C1 segment of cervical spinal cord (tissue), 14 donors: ENCODE results near the gene ONECUT2.
"Not testable (repeated sequence)": the region's sequence is repeated elsewhere in the genome, so short reads cannot be mapped to it uniquely, and the experiment has no call there.

Source experiments
- DNase-seq, 14 donors: peaks; one replicate each; lab custom pipeline; 2025; lab: John Stamatoyannopoulos, UW

The ONECUT2 gene

DNA sequence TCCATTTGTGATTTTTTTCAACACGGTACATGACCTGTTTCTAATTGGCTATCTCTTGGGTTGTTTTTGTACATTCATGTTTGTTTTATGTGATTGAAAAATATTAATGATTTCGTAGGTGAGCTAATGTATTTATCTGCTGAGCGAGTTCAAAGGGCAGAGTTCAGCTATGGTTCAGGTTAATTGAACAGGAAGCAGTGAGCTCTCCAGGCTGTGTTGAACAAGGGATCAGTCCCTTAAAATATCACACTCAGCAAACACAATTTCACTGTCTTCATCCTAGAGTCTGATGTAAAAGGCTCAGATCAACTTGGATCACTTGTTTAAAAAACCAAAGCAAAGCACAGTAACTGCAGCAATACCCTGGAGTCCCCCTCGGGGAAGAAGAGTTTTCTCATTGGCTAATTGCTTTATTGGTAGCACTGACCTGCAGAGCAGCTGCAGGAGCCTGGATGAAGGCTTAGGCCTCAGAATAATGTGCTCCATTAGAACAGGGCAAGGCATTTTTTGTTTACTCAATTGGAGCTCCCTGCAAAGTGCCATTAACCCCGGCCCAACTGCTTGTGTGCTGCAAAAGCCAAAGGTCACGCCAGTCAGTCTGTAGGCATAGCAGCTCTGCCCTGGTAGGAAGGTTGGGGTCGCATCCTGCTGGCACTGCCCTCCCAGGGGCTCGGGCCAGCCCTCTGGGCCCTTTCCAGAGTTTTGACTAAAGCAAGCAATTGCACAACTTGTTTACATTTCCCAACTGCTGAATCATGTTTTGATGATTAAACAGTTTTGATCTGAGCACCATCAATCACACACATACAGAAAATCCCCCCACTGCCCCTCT lies 10.5 kb downstream of the ONECUT2 start:
- DNase-seq = no peak

DNA sequence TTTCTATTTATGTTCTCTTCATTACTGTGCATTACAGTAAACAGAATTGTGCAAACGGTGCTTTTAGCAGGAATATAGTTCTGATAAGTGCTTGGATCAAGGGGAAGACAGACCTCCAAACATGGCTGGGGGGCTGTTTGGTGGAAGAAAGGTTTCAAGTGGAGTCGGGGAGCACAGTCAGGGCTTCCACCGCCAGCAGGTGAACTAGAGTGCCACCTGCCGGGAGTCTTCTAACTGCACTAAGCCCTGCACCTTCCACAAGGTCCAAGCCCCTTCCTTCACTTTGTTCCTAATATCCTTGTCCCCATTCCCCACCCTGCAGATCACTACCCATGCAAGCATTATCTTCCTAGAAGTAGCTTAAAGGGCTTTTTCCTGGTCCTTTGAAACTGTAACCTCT lies 11.1 kb downstream of the ONECUT2 start:
- no peak for DNase-seq

DNA sequence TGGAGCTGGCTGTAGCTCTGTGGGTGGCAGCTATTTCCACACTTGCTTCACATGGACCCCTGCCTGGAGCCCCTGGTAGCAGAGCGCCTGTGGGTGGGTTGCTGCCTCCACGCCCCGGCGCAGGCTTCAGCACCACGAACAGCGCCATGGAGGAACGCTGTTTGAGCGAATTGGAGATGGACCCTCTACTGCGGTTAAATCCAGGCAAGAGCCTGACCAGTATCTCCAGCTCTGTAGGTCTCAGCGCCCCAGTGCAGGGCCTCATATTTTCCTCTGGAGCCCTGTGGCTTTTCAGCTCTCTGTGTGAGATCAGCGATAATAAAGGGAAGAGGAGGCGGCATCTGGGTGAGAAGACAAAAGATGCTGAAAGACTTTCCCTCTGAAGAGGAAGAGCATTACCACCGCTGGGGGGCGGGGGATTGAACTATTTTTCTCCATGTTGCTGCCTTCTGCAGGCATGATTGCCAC lies 12.0 kb downstream of the ONECUT2 start:
- DNase-seq = no peak

DNA sequence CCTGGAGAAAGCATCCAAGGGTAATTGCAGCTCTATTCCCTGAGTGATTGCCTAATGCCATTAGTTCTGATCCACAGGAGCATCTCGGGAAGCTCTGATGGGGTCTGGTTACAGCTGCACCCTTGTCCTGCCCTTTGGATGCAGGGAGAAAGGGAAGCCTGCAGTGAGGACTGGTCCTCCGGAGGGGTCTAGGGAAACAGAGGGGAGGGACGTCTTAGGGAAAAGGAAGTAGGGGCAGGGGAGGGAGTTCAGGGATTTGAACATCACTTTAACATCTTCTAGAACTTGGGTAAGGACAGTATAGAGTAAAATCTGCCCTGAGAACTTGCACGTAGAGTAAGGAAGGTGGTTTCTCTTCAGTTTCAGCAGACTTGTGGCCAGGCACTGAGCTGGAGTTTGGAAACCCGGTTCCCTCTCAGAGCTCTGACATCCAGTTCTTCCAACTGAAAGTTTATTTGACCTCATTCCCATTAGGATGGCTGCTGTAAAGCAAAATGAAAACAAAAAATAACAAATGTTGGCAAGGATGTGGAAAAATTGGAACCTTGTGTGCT lies 20.5 kb downstream of the ONECUT2 start:
- no peak for DNase-seq

DNA sequence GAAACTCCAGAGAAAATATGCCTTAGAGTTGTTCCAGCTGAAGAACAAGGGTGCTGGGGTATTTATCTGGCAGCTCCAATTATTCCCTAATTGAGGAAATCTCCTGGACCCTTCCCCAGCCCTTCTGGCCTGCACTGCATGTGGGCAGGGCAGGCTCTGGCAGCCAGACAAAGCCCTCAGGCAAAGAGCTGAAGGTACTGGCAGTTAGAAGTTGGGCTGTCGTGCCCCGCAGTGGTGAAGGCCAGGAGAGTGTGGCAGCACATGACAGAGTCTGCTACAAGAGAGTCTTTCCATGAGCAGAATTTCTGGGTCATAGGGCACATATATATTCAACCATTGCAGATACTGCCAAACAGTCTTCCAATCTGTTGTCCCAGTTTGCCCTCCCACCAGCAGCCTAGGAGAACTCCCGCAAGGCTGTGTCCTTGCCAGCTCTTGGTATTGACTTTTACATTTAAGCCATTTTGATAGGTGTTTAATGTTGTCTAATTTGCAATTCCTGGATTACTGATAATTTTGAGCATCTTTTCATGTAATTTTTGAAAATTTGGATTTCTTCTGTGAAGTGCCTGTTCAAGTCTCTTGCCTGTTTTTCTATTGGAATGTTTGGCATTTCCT lies 26.6 kb downstream of the ONECUT2 start:
- DNase-seq = no peak

DNA sequence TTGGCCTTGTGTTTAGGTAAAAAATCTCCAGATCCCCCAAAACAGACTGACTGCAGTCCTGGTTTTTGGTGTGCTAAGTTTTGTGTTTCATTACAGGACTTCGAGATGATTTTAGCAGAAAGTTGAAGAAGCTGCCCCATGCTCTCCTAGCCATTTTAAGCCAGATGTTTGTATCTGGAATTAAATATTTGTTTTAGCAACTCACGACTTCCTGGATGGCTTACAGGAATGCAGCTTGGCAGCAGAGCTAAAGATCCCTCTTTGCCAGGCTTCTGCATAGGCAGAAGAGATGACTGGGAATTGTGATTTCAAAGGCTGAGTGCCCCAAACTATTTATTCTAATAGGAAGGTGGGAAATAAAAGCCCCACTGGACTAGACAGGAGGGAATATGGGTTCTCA lies 31.1 kb downstream of the ONECUT2 start:
- DNase-seq = no peak

DNA sequence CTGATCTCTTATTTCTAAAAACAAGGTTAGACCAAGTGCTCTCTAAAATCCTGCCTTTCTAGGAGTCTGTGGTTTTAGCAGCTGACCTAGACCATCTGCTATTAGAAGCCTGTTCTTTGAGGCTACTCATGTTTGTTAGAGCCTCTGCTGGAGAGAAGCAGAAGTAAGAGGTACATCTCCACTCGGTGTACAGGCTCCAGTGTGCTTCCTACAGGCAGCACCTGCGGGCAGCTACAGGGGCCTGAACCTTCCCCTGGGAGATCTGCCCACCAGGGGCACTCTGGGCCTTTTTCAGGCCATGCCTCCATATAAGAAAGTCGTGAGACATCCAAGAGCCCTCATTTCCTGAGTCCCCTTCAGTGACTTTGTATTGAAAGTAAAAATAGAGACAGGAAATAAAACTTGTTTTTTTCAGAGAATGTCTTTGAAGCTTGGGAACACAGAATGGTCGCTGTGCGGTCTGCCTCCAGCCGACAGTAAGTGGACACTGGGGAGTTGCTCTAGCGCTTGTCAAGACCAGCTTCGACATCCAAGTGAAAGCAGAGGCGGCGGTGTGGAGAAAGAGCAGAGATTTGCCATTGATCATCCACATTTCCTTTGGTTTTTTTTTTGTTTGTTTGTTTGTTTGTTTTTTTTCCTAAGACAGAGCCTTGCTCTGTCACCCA lies 31.7 kb downstream of the ONECUT2 start:
- no peak for DNase-seq

DNA sequence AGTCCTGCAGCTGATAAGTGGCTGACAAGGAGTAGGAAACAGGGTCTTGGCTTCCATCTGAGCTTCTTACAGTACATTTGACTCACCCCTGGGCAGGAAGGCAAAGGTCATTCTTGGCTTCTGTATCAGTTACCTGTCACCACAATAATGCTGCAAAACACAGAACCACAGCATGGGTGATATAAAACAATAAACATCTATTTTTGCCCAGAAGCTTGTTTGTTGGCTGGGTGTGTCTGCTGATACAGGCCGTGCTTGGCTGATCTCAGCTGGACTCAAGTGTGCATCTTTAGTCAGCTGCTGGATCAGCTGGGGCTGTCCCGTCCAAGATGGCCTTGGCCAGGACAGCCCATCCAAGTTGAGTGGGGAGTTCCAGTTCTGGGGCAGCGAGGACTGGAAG lies 34.7 kb downstream of the ONECUT2 start:
- no peak for DNase-seq

DNA sequence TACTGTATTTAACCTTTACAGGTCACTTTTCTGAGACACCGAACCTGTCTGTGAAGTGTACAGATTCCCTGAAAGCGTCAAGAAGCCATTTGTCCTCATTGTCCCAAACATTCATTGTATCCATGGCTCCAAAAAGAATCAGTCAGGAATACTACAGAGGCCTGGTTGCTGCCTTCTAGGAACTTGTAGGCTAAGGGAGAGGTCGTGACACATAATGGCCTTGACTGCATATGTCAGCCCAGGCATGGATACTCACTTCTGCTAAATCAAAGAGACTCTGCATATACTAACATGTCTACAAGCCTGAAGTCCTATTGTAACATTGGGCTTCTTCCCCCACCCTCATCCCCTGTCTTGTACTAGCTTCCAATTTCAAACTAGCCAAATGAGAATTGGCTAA lies 40.2 kb downstream of the ONECUT2 start:
- DNase-seq = no peak

DNA sequence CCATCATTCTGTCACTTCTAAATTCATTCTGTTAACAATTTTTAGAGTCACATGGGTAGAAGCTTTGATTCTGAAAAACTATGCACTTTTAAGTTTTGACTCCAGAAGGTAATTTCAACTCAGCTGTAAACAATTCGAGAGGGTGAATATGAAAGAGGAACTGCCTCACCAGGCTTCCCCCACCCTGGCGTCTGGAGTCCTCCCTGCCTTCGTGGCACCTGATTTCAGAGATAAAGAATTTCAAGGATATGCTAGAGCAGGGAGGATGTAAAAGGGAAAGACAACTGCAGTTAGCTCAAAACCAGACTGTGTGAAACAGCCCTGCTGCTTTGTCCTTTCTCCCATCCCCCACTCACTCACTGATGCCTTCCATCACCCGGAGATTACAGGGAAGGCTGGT lies 40.7 kb downstream of the ONECUT2 start:
- no peak for DNase-seq

DNA sequence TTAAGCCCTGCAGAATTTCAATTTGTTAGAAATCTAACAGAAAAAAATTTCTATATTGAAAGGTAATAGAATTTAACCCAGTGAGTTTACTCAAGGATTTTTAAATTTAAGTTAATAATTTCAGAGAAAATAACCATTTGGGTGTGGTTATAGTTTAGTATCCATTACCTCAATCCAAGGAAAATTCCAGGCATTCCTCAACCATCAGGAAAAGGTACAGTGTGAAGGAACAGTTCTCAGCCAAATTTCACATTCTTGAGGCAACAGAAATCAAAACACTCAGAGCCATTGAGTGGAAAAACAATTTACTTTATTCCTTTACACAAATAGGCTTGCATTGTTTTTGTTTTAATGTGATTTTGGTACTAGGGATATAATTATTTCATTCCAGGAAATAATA lies 45.6 kb downstream of the ONECUT2 start:
- DNase-seq = no peak

DNA sequence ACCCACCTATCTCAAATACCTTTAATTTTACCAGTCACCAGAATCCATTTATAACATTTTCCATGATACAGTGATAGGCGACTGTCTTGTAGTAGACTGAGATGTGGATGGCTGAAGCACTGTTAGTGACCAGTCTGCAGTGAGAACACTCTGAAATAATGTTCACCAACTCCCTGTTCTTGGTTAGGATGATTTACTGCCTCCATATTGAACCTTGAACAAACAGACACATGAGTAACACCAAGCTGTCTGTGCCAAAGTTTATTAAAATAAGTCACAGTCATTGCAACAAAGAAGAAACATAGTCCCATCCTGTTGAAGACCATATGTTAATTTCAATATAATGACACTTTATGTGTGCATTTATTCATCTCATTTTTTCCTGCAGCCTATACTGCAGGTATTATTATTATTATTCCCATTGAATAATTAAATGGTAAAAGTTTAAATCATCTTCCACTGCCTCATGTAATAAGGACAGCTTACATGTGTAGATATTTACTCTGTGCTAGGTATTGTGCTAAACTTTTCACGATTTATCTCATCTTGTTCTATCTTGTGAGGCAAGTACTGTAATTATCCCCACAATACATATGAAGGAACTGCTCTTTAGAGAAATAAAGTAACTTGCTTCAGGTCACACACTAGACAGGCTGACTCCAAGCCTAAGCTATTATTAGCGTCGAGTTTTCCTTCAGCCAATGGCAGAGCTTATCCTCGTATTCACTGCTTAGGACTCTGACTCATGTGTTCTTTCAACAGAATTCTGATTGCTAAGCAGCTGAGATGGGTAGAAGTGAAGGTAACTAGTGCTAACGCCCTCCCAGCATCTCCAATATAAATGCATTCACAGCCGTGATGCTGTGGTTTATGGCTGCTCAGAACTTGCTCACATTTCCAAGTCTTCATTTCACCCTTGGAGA lies 62.5 kb downstream of the ONECUT2 start:
- DNase-seq = no peak

DNA sequence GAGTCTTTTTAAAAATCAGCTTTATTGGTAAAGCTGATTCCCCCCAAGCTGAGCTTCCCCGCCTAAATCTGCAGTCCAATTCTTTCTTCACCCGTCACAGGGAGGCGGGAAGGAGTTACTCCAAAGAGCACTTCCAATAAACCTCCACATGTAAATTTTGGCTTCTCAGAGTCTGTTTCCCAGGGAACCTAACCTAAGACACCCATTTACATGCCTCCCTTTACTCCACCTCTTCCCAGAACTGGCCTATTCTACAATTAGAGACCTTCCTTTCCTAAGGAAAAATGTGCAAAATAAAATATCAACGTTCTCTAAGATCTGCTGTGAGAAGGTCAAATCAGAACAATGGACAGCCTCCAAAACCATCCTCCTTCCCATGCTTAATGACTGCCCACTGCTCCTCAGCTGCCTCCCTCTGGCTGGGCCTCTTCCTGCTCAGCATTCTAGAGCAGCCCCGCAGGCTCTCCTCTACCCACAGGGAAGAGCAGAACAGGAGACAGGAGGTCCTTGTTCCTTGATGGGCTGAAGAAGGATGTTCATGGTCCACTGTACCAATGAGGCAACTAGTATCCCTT lies 63.6 kb downstream of the ONECUT2 start:
- DNase-seq = no peak

DNA sequence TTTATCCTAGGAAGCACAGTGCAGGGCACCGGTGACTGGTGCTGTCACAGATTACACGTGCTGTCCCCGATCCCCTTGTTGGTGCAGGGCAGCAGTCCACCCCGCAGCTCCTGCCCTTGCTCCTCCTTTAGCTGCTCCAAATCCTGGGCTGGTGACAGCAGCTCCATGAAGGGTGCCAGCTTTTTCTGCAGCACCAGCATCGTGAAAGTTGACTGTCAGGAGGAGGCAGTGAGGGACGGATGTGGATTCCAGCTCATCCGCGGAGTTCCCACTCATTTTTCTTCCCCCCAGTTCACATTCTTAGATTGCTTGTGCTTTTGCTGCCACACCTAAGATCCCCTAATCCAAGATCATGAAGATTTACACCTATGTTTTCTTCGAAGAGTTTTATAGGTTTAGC lies 67.5 kb downstream of the ONECUT2 start:
- no peak for DNase-seq

DNA sequence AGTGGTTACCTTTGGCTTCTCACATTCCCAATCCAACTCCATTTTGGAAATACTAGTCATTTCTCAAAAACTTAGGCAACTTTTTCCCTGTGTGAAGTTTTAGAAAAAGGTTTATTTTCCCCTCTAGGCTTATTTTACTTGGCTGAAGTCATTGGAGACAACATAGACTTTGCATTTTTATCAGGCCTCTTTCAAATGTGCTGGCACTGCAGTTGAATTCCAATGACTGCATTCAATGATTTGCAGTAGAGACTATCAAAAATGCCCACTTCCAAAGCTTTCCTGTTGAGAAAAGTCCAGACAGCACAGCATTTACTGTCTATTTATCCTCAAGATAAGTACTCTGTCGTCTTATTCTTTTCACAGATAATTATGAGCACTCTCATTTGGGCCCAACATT lies 70.1 kb downstream of the ONECUT2 start:
- DNase-seq = no peak

DNA sequence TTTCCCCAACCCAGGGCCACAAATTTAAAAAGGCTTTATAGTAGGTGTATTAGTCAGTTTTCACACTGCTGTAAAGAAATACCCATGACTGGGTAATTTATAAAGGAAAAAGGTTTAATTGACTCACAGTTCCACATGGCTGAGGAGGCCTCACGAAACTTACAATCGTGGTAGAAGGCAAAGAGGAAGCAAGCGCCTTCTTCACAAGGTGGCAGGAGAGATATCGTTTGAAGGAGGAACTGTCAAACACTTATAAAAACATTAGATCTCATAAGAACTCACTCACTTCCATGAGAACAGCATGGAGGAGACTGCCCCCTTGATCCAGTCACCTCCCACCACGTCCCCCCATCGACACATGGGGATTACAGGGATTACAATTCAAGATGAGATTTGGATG lies 80.9 kb downstream of the ONECUT2 start:
- DNase-seq = no peak

DNA sequence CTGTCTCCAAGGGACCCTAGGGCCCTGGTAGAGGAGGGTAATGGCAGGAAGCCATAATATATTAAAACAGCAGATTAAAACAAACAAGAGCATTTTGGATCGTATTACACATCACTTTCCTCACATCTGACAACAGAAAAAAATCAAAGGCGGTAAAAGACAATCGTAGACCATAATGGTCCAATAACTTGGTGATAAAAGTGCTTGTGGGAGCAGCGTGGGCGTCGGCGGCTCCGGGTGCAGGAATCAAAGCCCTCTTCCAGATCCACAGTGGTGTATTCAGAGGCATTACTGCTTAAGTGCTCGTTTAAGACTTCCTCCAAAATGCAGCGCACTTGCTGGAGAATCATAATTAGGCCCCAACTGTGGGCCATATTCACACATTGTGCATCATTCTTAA lies 83.4 kb downstream of the ONECUT2 start:
- no peak for DNase-seq

DNA sequence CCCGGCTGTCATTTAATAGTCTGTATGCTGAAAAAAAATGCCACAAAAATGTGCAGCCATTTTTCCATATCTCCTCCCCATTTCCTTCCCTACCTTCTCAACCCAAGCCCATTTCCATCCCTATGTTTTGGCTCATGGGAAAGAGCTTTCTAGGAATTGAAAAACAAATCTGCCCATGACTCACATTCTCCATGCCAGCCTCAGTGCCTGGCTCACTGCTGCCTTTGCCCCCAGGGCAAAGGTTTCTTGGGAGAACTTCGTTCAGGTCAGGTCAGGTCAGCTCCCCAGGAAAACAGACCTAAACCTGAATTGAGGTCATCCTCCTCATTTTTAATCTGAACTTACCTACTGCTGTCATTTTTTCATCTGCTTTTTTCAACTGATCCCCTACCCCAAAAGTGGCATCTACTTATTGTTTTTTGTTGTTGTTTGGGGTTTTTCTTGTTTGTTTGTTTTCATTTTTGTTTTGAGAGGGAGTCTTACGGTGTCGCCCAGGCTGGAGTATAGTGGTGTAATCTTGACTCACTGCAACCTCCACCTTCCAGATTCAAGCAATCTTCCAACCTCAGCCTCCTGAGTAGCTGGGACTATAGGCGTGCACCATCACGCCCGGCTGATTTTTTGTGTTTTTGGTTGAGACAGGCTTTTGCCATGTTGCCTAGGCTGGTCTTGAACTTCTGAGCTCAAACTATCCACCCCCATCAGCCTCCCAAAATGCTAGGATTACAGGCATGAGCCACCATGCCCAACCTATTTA lies 84.7 kb downstream of the ONECUT2 start:
- DNase-seq = no peak

DNA sequence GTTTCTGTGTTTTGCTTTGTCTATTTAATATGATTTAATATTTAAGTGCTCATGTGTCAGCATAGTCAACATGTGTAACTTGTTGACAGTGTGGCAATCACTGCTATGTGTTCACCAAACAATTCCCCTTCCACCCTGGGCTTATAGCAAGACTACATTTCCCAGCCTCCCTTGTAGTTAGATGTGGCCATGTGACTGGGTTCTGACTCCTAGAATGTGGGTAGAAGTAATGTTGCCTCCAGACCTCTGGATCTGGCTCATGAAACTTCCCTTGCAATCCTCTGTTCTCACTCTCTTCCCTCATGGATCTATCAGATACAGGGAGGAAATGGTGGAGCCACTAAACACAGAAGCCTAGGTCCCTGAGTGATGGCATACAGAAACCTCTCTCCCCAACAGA lies 87.2 kb downstream of the ONECUT2 start:
- not testable (repeated sequence) for DNase-seq
